Measurements from ENCODE around the gene CDC42BPA.
"Not testable (repeated sequence)": the region's sequence is repeated elsewhere in the genome, so short reads cannot be mapped to it uniquely, and the experiment has no call there.

- not testable (repeated sequence) for TF ChIP-seq EZH2 (IDR thresholded peaks at IDR 0.05); POLR2AphosphoS5 (IDR thresholded peaks at IDR 0.05; ENCODE audit: borderline replicate concordance, low read depth, low read length); FOXP2 (optimal IDR thresholded peaks at IDR 0.05; ENCODE audit: control extremely low read depth, extremely low read length, insufficient read depth)
Observed at GRCh38 chr1:227231128-227231527, 87.2 kb downstream of the CDC42BPA start.

Data from SK-N-MC (cell line).